GM20000 (cell line): ENCODE measurements around the gene TMEM219.
A peak's percentile ranks its signal among the peaks of the same experiment; 100 is the strongest.

ENCODE experiments used
- DNase-seq: peaks from one replicate; pipeline ENCODE4 v3.0.0; 2012; ENCODE audit warnings: low spot score
- TF ChIP-seq, protein P1 (sequence below): IDR thresholded peaks from 2 replicates; pipeline ENCODE4 v1.5.1; 2012; ENCODE audit warnings: mild to moderate bottlenecking, control low read depth; ENCODE audit errors: extremely low read depth, missing control alignments

The TMEM219 gene

DNA sequence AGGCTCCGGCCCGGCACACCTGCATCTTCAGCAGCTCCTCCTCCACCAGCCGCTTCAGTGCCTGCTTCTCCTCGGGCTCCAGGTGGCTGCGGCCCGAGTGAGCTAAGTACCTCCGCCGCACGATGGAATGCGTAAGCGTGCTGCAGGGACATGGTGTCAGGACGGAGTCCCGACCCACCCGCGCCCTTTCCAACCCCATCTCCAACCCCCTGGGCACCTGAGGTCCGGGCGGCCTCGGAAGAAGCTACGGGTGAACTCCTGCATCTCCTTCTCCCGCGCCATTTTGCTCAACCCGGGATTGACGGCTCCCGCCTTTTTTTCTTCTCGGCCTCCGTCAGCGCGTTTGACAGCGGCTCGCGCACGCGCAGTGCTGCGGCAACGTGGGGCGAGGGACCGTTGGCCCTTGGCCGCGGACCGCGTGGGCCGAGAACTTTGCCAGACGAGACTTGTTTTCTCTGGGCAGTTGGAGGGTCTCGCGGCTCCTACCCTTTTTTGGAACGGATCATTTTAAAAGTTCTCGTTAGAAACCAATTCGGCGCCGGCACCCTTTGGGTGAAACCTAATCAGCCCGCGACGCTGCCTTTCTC lies 33.5 kb downstream of the TMEM219 start, which contains the start of gene HIRIP3:
HIRIP3 (minus strand) TSS at position 294 of the 587 bp plus-strand sequence; CDS start at position 282, 12 bp downstream.
- TF ChIP-seq, protein P1, sequence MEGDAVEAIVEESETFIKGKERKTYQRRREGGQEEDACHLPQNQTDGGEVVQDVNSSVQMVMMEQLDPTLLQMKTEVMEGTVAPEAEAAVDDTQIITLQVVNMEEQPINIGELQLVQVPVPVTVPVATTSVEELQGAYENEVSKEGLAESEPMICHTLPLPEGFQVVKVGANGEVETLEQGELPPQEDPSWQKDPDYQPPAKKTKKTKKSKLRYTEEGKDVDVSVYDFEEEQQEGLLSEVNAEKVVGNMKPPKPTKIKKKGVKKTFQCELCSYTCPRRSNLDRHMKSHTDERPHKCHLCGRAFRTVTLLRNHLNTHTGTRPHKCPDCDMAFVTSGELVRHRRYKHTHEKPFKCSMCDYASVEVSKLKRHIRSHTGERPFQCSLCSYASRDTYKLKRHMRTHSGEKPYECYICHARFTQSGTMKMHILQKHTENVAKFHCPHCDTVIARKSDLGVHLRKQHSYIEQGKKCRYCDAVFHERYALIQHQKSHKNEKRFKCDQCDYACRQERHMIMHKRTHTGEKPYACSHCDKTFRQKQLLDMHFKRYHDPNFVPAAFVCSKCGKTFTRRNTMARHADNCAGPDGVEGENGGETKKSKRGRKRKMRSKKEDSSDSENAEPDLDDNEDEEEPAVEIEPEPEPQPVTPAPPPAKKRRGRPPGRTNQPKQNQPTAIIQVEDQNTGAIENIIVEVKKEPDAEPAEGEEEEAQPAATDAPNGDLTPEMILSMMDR, result no peak
- DNase-seq, result peak; percentile 94

DNA sequence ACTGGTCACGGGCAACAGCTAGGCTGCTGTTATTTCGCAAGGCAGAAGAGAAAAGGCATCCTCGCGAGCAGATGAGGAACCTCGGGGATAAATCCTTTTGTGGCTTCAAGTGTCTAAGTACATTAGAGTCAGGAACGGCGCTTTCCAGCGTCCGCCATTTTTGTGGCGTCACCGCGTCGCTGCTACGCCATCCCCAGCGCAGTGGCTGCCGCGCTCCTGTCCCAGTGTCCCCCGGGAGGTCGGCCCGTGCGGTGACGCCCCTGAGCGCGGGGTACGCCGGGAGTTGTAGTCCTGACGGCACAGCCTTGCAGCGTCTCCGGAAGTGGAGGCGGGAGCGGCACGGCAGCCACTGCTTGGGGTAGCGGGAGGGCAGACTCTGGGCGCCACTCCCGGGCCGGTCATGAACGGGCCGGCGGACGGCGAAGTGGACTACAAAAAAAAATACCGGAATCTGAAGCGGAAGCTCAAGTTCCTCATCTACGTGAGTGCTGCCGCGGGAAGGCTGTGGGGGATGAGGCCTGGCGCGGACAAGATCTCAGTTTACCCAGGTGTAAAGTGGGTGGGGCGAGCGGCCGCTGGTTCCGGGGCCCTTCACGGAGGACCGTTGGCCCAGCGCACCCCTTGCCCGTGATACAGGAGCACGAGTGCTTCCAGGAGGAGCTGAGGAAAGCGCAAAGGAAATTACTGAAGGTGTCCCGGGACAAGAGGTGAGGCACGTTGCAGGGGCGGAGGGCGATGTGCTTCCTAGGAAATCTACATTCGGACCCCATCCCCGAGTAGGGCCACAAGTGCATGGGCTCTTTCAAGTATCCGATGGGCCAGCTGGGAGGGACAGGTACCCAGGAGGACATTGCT lies 34.3 kb downstream of the TMEM219 start, which contains the start of gene INO80E:
INO80E (plus strand) TSS at position 331 of the 855 bp plus-strand sequence; CDS start at position 401, 70 bp downstream.
- TF ChIP-seq, protein P1, result no peak
- peak; percentile 99 for DNase-seq

DNA sequence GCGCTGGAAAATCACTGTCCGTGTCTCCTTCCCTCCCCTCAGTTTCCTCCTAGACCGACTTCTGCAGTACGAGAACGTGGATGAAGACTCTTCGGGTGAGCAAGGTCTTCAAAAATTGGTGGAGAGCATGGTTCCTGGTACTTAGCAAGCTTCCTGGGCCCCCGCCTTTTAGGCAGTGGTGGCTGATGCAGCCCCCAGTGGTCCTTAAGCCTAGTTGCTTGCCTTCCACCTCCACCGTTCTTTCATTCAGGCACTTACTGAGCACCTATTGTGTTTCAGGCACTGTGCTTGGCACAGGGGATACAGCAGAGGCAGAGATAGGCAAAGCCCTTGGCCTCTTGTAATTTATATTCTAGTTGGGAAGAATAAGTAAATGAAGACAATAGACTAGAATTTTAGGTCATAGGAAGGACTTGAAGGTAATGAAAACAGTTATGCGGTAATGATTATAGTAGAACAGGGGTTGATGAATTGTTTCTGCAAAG lies 34.9 kb downstream of the TMEM219 start:
- no peak for DNase-seq

DNA sequence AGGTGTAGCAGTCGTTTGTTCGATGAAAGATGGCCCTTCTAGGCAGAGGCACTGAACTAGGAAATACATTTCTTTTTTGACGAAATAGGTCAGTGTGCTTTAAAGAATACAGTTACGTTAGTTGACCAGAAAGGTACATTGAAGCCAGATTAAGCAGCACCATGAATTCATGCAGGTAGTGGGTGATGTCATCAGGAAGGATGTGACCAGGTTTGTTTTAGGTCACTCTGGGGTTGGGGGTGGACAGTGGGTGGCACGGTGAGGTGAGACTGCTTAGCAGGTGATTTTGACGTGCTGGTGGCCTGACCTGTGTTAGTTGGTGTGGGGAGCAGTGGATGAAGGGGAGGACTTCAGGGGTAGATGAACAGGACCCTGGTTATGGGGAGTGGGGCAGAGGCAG lies 37.7 kb downstream of the TMEM219 start:
- no peak for DNase-seq
- TF ChIP-seq, protein P1, result no peak

More for the DNA sequence above, 34.9 kb downstream of the TMEM219 start:
- TF ChIP-seq, protein P1, result no peak

DNA sequence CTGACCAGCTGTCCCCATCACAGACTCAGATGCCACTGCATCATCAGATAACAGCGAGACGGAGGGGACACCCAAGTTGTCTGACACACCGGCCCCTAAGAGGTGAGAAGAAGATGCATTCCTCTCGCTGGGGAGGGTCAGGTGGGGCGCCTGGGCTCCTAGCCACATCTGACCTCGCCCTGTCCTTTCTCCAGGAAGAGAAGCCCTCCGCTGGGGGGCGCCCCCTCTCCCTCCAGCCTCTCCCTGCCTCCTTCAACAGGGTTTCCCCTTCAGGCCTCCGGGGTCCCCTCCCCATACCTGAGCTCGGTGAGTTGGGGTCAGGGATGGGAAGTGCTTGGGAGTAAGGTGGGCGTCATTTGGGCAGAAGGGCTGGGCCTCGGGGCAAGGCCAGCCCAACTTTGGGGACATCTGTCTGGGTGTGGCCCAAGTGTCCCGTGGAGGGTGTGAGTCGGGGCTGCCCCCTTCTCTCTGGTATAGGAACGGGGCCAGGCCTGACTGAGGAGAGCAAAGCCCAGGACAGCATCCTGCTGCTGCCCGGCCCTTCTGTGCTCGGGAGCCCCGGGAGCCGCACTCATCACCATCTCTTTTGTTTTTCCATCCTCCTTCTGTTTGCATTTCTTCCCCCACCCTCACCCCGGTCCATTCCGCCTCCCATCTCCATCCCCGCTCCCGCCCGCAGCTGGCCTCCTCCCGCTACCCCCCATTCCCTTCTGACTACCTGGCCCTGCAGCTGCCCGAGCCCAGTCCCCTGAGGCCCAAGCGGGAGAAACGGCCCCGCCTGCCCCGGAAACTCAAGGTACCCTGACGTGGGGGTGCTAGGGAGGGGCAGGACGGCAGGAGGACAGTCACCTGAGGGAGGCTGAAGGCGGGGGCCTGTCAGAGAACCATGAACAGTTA lies 39.1 kb downstream of the TMEM219 start:
- no peak for DNase-seq
- TF ChIP-seq, protein P1, result no peak

DNA sequence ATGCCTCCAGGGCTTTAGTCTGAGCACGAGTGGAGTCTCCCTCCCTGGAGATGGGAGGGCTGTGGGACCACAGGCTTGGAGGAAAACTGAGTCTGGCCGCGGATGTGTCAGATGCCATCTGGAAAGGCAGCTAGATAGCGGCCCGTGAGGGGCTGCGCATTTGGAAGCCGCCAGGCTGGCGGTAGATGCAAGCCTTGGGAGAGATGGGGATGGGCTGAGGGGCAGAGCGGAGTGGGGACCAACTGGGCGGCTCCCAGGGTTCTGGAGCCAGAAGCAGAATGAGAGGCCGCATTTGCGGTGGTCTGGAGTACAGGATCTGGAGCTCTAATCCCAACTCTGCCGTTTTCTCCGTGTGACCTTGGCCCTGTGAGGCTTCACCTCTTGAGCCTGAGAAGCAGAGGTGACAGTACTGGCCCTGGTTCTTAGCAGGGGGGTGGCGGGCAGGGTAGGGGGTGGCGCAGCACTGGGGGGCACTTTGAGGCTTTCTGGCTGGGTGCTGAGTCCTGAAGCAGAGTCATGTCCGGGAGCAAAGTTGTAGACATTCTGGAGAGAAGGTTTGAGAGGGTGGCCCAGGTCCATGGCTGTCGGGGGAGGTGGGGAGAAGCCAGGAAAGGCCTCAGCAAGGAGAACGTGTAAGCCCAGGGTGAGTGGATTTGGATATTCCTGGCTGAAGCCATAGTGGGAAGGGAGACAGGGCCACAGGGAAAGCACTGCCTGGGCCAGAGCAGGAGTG lies 40.9 kb downstream of the TMEM219 start:
- TF ChIP-seq, protein P1, result no peak
- no peak for DNase-seq
